Spinal cord (tissue), 10 donors: ENCODE data around the gene LDLRAD2. TPM values are rescaled to one million over a fixed set of nuclear protein-coding genes. Genes with fewer than 3 reads are reported as not detected.

ENCODE experiments used
- DNase-seq, 6 donors: peaks; one replicate each; pipeline versions ENCODE4 v3.0.0 to v3.0.0-alpha.2; 2013 to 2015; ENCODE audit warnings: low spot score in 6 of 6, low read depth in 4 of 6
- H3K27ac ChIP-seq: one replicate; pipeline ENCODE4 v1.5.1; 2013; ENCODE audit warnings: low read depth, low read length, control low read depth
- H3K27me3 ChIP-seq: one replicate; pipeline ENCODE4 v1.6.1; 2013; ENCODE audit warnings: low read length; ENCODE audit not compliant: control insufficient read depth, insufficient read depth
- H3K36me3 ChIP-seq: one replicate; pipeline ENCODE4 v1.6.1; 2013; ENCODE audit warnings: low read length; ENCODE audit not compliant: control insufficient read depth, insufficient read depth
- H3K4me1 ChIP-seq: one replicate; pipeline ENCODE4 v1.6.1; 2013; ENCODE audit warnings: low read length; ENCODE audit not compliant: control insufficient read depth, insufficient read depth
- H3K4me3 ChIP-seq: one replicate; pipeline ENCODE4 v1.5.1; 2013; ENCODE audit warnings: low read depth, low read length, control low read depth
- H3K9me3 ChIP-seq: one replicate; pipeline ENCODE4 v1.6.1; 2013; ENCODE audit warnings: low read length; ENCODE audit not compliant: control insufficient read depth, insufficient read depth
- WGBS: methylation state at CpG from one replicate; pipeline ENCODE4 v1.1.5; 2013; ENCODE audit warnings: missing lambda C conversion rate; ENCODE audit not compliant: insufficient coverage; 5-methylcytosine and 5-hydroxymethylcytosine counted together
- polyA plus RNA-seq, 2 donors: library from polyadenylated mRNA; unstranded; fragments of 120-200 nt; gene quantifications; one replicate each; pipeline ENCODE4 v1.2.1, GENCODE V29; 2013; ENCODE audit not compliant: insufficient read length in 2 of 2
- total RNA-seq, 2 donors: library from RNA; depleted of rRNA in 1 of 2; stranded (reverse); fragments of 120-200 nt in 1 of 2; fragments of >200 nt in 1 of 2; gene quantifications; one replicate each; pipeline versions ENCODE4 v1.2.3 to v1.2.4, GENCODE V29; 2013 to 2014
- donor health status: healthy.

Gene LDLRAD2
- total and polyA plus RNA-seq, 4 donors: 0.66 to 5.6 (median 2.6) TPM

DNA sequence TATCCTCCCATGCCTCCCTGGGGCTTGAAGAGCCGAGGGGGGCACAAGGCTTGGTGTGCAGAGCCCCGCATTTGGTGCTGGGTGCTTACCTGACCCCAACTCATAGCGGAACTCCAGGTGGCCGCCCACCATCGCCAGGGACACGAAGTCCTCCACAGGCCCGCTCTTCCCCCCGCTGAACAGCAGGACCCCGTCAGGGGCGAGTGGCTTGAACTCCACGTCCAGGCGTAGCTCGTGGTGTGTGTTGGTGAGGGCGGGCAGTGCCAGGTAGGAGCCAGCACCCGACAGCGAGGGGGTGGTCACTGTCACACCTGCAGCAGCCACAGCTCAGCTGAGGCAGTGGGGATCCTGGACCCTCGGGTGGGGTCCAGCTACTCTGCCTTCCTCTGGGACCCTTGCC, 17.2 kb downstream of the LDLRAD2 start:
- Histone ChIP-seq H3K27ac (no peak overlapping the region), H3K36me3 (peaks cover 72% of the 10 kb centered on the region), H3K9me3 (peaks cover 3% of the 10 kb centered on the region), H3K27me3 (no peaks in the 10 kb centered on the region), H3K4me1 (no peaks in the 10 kb centered on the region), H3K4me3 (no peak overlapping the region)
- no peak for DNase-seq
- 94% methylated on average over 17 of the region's 17 CpGs for WGBS

DNA sequence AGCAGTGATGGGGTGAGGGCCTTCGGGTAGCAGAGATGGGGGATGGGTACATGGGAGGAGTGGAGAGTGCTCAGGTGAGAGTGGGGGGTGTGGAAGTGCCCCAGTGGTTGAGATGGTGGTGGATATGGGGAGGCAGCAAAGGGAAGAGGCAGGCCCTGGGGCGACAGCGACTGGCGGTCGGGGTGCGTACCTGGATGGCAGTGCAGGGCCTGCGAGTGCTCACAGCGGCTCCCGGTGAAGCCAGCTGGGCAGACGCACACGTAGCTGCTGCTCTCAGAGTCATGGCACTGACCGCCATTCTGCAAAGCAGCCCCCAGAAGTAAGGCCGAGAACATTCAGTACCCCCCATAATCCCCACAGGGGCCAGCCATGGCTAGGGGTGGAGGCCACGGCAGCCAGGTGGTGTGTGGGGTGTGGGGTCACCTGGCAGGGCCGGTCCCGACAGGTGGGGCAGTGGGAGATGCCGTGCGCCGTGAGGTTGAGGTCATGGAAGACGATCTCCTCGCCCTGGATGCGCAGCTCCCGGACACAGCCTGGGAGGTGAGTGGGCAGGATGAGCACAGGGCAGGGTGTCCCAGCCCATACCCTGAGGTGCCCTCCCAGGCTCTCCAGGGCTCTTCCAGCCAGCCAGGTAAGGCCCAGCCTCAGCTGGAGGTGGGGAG, 18.9 kb downstream of the LDLRAD2 start:
- Histone ChIP-seq H3K27ac (no peak overlapping the region), H3K4me1 (no peaks in the 10 kb centered on the region), H3K27me3 (no peaks in the 10 kb centered on the region), H3K9me3 (peaks cover 3% of the 10 kb centered on the region), H3K4me3 (no peak overlapping the region), H3K36me3 (peaks cover 83% of the 10 kb centered on the region)
- no peak for DNase-seq
- WGBS: 92% methylated on average over 20 of the region's 23 CpGs

DNA sequence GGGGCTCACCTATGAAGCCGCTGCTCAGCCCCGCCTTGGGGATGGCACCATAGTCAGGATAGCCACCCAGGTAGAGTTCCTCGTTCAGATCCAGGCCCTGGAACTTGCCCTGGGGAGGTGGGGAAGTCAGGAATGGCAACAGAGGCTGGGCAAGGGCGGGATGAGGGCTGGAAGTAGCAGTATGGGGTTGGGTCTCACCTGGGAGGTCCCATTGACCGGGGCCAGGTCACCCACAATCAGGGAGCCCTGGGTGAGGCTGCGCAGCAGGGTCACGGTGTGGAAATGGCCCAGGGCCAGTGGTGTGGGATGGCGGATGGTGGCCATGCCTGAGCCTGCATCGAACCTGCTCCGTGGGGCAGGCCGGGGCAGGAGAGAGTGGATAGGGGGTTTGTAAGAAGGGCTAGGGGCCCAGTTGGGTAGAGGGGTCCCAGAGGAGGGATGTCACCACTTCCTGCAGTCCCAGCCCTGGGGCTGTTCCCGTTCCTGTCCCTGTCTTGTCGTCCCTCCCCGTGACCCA, 19.4 kb downstream of the LDLRAD2 start:
- H3K27me3 ChIP-seq: no peaks in the 10 kb centered on the region
- peaks cover 84% of the 10 kb centered on the region for H3K36me3 ChIP-seq
- 90% methylated on average over 14 of the region's 14 CpGs for WGBS
- H3K9me3 ChIP-seq: peaks cover 3% of the 10 kb centered on the region
- H3K4me1 ChIP-seq: no peaks in the 10 kb centered on the region
- no peak overlapping the region for H3K4me3 ChIP-seq
- H3K27ac ChIP-seq: no peak overlapping the region
- DNase-seq: no peak

DNA sequence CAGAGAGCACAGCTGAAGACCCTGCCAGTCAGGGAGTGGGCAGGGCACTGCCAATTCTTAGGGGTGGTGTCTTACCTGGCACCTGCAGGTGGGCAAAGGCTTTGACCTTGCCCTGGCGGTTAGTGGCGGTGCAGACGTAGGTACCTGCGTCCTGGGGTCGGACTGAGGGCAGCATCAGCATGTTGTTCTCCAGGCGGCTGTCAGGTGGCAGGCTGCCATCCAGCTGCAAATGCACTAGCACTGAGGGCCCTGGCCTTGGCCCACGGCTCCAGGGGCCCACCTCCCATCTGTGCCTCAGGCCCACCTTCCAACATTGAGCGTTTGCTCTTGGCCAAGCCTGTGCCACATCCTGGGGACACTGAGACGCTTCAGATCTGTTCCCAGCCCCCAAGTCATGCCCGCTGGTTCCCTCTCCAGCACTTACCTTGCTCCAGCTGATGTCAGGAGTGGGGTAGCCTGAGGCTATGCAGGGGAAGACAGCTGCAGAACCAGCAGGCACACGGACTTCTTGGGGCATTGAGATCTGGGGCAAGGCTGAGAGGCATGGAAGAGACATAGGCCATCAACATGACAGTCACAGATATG, 21.4 kb downstream of the LDLRAD2 start:
- Histone ChIP-seq H3K9me3 (peaks cover 3% of the 10 kb centered on the region), H3K27ac (no peak overlapping the region), H3K27me3 (no peaks in the 10 kb centered on the region), H3K36me3 (peaks cover 80% of the 10 kb centered on the region), H3K4me1 (no peaks in the 10 kb centered on the region), H3K4me3 (no peak overlapping the region)
- DNase-seq: no peak
- 90% methylated on average over 9 of the region's 11 CpGs for WGBS

DNA sequence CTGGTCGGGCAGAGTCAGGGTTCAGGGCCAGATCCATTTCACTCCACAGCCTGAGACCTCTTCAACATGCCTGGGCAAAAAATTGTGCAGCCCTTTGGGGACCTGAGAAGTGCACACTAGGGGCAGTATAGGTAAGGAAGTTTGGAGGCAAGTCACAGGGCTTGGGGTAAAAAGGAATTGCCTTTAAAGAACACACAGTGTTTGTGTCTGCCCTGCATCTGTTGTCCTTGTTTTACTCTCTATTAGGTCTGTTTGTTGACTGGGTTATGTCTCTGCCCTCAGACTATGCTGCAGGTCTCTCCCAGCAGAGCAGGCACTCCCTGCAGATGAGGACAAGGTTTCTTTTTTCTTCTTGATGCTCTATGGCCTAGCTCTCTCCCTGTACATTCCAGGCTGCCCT, 22.0 kb downstream of the LDLRAD2 start:
- no peak for DNase-seq
- Histone ChIP-seq H3K27ac (no peak overlapping the region), H3K36me3 (peaks cover 80% of the 10 kb centered on the region), H3K4me3 (no peak overlapping the region), H3K9me3 (peaks cover 3% of the 10 kb centered on the region), H3K4me1 (no peaks in the 10 kb centered on the region), H3K27me3 (no peaks in the 10 kb centered on the region)
- WGBS: no CpG with 5 or more reads among the region's 1 CpG

DNA sequence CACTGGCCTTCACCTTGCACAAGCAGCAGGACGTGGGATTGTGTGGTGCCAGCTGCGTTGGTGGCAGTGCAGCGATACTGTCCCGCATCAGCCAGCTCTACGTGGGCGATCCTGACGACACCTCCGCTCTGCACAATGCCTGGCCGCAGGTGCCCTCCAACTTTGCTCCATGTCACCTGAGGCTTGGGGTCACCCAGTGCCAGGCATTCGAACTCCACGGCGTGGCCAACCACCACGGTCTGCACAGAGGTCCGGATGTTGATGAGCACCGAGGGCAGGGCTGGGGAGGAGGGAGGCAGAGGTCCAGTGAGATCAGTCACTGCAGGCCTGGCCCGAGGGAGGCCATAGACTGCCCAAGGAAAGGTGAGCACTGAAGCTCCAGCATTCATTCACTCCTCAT, 22.6 kb downstream of the LDLRAD2 start:
- Histone ChIP-seq H3K4me3 (no peak overlapping the region), H3K36me3 (peaks cover 80% of the 10 kb centered on the region)
- 100% methylated on average over 15 of the region's 16 CpGs for WGBS

DNA sequence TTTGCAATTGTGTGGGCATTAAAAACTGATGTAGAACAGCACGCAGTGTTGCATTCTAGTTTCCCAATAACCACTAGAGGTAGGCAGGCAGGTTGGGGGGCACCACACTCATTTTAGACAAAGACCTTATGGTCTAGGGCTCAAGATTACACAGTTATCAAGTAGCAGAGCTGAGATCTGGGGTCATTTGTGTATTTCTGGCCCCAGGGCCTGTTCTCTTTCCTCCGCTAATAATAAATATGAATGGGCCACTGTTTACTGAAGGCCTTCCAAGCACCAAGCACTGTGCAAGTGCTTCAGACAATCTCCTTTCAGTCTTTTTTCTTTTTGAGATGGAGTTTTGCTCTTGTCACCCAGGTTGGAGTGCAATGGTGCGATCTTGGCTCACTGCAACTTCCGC, 23.9 kb downstream of the LDLRAD2 start:
- Histone ChIP-seq H3K36me3 (peaks cover 74% of the 10 kb centered on the region), H3K4me1 (no peaks in the 10 kb centered on the region), H3K4me3 (no peak overlapping the region), H3K9me3 (peaks cover 3% of the 10 kb centered on the region), H3K27me3 (no peaks in the 10 kb centered on the region), H3K27ac (no peak overlapping the region)
- 100% methylated on average over 2 of the region's 4 CpGs for WGBS
- no peak for DNase-seq

More for the DNA sequence above, 22.6 kb downstream of the LDLRAD2 start:
- Histone ChIP-seq H3K27ac (no peak overlapping the region), H3K4me1 (no peaks in the 10 kb centered on the region), H3K27me3 (no peaks in the 10 kb centered on the region), H3K9me3 (peaks cover 3% of the 10 kb centered on the region)
- no peak for DNase-seq

DNA sequence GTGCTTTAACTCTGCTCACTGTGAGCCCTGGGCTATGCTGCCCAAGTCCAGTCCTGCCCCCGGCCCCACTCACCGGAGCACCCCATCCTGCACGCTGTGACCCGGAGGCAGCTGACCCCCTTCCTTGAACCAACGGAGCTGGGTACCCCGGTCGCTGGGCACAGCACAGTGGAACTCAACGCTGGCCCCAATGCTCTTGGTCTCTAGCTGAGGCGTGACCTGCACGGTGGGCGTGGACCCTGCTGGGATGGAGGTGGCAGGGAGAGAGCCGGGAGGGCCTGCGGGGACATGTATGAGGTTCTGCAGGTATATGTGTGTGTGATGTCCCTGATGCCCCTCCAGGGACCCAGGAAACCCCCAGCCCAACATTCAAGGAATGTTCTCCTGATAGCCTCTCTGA, 24.7 kb downstream of the LDLRAD2 start:
- 97% methylated on average over 11 of the region's 13 CpGs for WGBS
- Histone ChIP-seq H3K4me3 (no peak overlapping the region), H3K27me3 (no peaks in the 10 kb centered on the region), H3K36me3 (peaks cover 74% of the 10 kb centered on the region), H3K9me3 (peaks cover 3% of the 10 kb centered on the region), H3K27ac (no peak overlapping the region), H3K4me1 (no peaks in the 10 kb centered on the region)
- DNase-seq: no peak

DNA sequence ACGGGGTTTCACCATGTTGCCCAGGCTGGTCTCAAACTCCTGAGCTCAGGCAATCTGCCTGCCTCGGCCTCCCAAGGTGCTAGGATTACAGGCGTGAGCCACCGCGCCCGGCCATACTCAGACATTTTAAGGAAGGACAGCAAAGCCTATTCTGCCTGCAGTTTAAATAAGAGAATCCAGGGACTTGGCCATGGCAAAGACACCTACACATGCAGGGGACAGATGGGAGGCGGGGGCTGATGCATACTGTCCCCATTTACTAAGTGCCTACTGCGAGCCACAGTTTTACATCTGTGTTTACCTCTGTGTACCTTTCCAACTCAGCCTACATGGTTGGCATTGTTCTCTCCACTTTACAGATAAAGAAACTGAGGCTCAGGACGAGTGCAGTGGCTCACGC, 25.4 kb downstream of the LDLRAD2 start:
- Histone ChIP-seq H3K27me3 (no peaks in the 10 kb centered on the region), H3K4me3 (no peak overlapping the region), H3K36me3 (peaks cover 75% of the 10 kb centered on the region), H3K4me1 (no peaks in the 10 kb centered on the region), H3K27ac (no peak overlapping the region), H3K9me3 (peaks cover 3% of the 10 kb centered on the region)
- no peak for DNase-seq
- WGBS: 97% methylated on average over 8 of the region's 10 CpGs
